ENCODE data around the gene PLAU. TPM values are rescaled to one million over a fixed set of nuclear protein-coding genes. Genes with fewer than 3 reads are reported as not detected.

Gene PLAU
- total and polyA plus RNA-seq, 2 of the 13 experiments (the other 11 are each of a cell fraction or from before 2014, with no cell fraction given), result 0.45 to 11.2 TPM

DNA sequence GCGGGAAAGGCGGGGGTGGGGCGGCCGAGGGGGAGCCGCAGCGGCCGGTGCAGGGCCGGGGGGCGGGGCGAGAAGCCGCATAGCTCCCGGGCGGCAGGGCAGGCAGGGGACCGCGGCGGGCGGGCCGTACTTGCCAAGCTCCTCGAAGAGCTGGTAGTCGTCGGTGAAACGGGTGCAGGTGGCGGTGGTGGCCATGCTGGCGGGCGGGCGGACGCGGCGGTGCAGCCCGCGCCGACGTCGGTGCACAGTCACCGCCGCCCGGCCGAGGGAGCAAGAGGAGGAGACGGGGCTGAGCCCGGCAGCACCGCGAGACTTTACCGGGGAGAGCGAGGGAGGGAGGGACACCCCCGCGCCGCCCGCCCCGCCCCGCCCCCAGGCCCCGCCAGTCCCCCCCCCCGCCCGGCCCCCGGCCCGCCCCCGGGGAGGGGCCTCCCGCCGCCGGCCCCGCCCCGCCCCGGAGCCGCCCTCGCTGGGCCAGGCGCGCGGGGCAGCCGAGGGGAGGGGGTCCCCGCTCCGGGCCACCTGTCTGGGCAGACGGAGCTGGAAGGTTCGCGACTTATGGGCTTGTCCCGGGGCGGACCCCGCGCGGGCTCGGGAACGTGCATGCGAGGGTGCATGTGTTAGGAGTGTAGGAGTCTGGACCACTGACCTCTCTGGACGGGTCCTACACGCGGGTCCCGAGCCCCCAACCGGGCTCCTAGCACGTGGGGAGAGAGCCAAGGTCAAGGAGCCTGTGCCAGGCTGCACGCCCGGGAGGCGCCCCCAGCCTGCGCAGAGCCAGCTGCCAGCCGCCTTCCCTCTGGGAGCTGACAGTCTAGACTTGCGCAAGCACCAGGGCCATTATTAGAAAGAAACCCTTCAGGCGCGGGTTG lies 36.4 kb upstream of the PLAU start, which contains the start of gene CAMK2G (continued):
- TF ChIP-seq, protein P1, sequence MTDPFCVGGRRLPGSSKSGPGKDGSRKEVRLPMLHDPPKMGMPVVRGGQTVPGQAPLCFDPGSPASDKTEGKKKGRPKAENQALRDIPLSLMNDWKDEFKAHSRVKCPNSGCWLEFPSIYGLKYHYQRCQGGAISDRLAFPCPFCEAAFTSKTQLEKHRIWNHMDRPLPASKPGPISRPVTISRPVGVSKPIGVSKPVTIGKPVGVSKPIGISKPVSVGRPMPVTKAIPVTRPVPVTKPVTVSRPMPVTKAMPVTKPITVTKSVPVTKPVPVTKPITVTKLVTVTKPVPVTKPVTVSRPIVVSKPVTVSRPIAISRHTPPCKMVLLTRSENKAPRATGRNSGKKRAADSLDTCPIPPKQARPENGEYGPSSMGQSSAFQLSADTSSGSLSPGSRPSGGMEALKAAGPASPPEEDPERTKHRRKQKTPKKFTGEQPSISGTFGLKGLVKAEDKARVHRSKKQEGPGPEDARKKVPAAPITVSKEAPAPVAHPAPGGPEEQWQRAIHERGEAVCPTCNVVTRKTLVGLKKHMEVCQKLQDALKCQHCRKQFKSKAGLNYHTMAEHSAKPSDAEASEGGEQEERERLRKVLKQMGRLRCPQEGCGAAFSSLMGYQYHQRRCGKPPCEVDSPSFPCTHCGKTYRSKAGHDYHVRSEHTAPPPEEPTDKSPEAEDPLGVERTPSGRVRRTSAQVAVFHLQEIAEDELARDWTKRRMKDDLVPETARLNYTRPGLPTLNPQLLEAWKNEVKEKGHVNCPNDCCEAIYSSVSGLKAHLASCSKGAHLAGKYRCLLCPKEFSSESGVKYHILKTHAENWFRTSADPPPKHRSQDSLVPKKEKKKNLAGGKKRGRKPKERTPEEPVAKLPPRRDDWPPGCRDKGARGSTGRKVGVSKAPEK (CRISPR knock-in tag; IDR thresholded peaks at IDR 0.05; ENCODE audit: borderline replicate concordance), result no peak
- TF ChIP-seq, protein P2, sequence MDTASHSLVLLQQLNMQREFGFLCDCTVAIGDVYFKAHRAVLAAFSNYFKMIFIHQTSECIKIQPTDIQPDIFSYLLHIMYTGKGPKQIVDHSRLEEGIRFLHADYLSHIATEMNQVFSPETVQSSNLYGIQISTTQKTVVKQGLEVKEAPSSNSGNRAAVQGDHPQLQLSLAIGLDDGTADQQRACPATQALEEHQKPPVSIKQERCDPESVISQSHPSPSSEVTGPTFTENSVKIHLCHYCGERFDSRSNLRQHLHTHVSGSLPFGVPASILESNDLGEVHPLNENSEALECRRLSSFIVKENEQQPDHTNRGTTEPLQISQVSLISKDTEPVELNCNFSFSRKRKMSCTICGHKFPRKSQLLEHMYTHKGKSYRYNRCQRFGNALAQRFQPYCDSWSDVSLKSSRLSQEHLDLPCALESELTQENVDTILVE (CRISPR knock-in tag; IDR thresholded peaks at IDR 0.05), result 0 out of 2 replicates have a peak, but pooled peaks have one; percentile 29
- TF ChIP-seq SOX5 (CRISPR knock-in tag; IDR thresholded peaks at IDR 0.05; ENCODE audit: borderline replicate concordance) (no peak), ZNF777 (CRISPR knock-in tag; IDR thresholded peaks at IDR 0.05) (peak; percentile 93), ZNF780A (CRISPR knock-in tag; IDR thresholded peaks at IDR 0.05) (no peak), PHF21A (CRISPR knock-in tag; IDR thresholded peaks at IDR 0.05) (peak; percentile 56; the same call in 1 of the 2 replicates), ZFP62 (CRISPR knock-in tag; IDR thresholded peaks at IDR 0.05) (no peak), POLR2AphosphoS5 (IDR thresholded peaks at IDR 0.05; ENCODE audit: low read depth, low read length) (peak; percentile 51; the same call in 1 of the 2 replicates), NONO (IDR thresholded peaks at IDR 0.05) (no peak), NONO (CRISPR knock-in tag; conservative IDR thresholded peaks at IDR 0.05) (no peak), ZNF816 (CRISPR knock-in tag; IDR thresholded peaks at IDR 0.05; ENCODE audit: borderline replicate concordance) (no peak), ZNF350 (CRISPR knock-in tag; IDR thresholded peaks at IDR 0.05; ENCODE audit: borderline replicate concordance, low read depth) (0 out of 2 replicates have a peak, but pooled peaks have one; percentile 68), HOXA5 (CRISPR knock-in tag; IDR thresholded peaks at IDR 0.05) (no peak)
- TF ChIP-seq, protein P3, sequence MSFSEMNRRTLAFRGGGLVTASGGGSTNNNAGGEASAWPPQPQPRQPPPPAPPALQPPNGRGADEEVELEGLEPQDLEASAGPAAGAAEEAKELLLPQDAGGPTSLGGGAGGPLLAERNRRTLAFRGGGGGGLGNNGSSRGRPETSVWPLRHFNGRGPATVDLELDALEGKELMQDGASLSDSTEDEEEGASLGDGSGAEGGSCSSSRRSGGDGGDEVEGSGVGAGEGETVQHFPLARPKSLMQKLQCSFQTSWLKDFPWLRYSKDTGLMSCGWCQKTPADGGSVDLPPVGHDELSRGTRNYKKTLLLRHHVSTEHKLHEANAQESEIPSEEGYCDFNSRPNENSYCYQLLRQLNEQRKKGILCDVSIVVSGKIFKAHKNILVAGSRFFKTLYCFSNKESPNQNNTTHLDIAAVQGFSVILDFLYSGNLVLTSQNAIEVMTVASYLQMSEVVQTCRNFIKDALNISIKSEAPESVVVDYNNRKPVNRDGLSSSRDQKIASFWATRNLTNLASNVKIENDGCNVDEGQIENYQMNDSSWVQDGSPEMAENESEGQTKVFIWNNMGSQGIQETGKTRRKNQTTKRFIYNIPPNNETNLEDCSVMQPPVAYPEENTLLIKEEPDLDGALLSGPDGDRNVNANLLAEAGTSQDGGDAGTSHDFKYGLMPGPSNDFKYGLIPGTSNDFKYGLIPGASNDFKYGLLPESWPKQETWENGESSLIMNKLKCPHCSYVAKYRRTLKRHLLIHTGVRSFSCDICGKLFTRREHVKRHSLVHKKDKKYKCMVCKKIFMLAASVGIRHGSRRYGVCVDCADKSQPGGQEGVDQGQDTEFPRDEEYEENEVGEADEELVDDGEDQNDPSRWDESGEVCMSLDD (CRISPR knock-in tag; IDR thresholded peaks at IDR 0.05; ENCODE audit: borderline replicate concordance), result no peak
- TF ChIP-seq, protein P4, sequence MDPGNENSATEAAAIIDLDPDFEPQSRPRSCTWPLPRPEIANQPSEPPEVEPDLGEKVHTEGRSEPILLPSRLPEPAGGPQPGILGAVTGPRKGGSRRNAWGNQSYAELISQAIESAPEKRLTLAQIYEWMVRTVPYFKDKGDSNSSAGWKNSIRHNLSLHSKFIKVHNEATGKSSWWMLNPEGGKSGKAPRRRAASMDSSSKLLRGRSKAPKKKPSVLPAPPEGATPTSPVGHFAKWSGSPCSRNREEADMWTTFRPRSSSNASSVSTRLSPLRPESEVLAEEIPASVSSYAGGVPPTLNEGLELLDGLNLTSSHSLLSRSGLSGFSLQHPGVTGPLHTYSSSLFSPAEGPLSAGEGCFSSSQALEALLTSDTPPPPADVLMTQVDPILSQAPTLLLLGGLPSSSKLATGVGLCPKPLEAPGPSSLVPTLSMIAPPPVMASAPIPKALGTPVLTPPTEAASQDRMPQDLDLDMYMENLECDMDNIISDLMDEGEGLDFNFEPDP (CRISPR knock-in tag; conservative IDR thresholded peaks at IDR 0.05), result no peak
- TF ChIP-seq, protein P5, sequence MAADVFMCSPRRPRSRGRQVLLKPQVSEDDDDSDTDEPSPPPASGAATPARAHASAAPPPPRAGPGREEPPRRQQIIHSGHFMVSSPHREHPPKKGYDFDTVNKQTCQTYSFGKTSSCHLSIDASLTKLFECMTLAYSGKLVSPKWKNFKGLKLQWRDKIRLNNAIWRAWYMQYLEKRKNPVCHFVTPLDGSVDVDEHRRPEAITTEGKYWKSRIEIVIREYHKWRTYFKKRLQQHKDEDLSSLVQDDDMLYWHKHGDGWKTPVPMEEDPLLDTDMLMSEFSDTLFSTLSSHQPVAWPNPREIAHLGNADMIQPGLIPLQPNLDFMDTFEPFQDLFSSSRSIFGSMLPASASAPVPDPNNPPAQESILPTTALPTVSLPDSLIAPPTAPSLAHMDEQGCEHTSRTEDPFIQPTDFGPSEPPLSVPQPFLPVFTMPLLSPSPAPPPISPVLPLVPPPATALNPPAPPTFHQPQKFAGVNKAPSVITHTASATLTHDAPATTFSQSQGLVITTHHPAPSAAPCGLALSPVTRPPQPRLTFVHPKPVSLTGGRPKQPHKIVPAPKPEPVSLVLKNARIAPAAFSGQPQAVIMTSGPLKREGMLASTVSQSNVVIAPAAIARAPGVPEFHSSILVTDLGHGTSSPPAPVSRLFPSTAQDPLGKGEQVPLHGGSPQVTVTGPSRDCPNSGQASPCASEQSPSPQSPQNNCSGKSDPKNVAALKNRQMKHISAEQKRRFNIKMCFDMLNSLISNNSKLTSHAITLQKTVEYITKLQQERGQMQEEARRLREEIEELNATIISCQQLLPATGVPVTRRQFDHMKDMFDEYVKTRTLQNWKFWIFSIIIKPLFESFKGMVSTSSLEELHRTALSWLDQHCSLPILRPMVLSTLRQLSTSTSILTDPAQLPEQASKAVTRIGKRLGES (CRISPR knock-in tag; IDR thresholded peaks at IDR 0.05; ENCODE audit: borderline replicate concordance), result no peak
- TF ChIP-seq, protein P6, sequence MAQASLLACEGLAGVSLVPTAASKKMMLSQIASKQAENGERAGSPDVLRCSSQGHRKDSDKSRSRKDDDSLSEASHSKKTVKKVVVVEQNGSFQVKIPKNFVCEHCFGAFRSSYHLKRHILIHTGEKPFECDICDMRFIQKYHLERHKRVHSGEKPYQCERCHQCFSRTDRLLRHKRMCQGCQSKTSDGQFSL (CRISPR knock-in tag; IDR thresholded peaks at IDR 0.05), result no peak
